GM12874 (cell line): ENCODE data around the gene PLCL1.

Experiments
- TF ChIP-seq, protein P1 (sequence below): IDR thresholded peaks from 2 replicates; pipeline ENCODE4 v1.5.1; 2011; ENCODE audit warnings: low read depth, mild to moderate bottlenecking, control low read depth, low read length, moderate library complexity; ENCODE audit not compliant: insufficient read depth

Gene PLCL1

DNA sequence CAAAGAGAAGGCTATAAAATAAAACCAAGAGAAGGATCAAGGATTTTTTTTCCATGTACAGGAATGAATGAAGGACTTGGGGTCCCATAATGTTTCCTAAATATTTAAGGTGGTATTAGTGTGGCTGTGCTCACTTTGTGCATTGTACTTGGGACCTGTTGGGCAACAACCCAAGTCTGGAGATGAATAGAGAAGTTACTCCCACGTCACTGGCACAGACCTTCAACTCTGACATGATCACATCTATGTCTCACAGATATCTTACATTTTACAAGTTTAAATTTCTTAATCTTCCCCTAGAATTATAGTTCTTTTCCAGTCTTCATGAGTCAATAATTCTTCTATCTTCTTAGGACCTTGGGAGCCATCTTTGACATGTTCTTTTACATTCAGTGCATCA is 133.4 kb downstream of the PLCL1 start:
- TF ChIP-seq, protein P1, sequence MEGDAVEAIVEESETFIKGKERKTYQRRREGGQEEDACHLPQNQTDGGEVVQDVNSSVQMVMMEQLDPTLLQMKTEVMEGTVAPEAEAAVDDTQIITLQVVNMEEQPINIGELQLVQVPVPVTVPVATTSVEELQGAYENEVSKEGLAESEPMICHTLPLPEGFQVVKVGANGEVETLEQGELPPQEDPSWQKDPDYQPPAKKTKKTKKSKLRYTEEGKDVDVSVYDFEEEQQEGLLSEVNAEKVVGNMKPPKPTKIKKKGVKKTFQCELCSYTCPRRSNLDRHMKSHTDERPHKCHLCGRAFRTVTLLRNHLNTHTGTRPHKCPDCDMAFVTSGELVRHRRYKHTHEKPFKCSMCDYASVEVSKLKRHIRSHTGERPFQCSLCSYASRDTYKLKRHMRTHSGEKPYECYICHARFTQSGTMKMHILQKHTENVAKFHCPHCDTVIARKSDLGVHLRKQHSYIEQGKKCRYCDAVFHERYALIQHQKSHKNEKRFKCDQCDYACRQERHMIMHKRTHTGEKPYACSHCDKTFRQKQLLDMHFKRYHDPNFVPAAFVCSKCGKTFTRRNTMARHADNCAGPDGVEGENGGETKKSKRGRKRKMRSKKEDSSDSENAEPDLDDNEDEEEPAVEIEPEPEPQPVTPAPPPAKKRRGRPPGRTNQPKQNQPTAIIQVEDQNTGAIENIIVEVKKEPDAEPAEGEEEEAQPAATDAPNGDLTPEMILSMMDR: no peak

DNA sequence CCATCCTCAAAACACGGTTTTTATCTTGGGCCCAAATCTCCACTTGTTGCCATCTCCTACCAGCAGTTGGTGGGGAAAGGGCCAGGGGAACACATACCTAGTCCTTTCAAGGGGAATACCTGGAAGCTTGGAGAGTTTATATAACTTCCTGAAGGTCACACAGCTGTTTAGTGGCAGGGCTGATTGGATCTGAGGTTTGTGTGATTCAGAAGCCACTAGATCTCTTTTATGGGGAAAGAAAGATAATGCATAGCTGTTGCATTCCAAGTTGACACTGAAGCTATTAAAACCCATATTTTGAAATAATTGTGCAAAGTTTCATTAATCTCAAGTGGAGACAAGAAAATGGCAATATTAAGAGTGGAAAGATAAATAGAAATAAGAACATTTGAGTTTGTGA is 134.2 kb downstream of the PLCL1 start:
- TF ChIP-seq, protein P1: no peak

DNA sequence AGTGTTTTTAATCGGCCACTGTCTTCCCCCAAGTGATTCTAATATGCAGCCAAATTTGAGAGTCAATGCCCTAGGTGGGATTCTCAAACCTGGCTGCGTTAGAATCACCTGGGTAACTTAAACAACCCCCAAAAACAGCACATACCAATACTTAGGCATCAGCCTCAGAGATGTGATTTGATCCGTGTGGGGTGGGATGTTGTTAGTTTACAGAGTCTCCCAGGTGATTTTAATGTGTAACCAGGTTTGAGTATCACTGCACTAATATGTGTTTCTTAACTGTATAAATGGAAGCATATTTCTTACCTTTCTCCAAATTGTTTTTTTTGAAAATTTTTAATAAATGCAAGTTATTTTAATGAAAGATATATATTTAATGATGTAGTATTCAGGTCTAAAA is 135.4 kb downstream of the PLCL1 start:
- TF ChIP-seq, protein P1: no peak

DNA sequence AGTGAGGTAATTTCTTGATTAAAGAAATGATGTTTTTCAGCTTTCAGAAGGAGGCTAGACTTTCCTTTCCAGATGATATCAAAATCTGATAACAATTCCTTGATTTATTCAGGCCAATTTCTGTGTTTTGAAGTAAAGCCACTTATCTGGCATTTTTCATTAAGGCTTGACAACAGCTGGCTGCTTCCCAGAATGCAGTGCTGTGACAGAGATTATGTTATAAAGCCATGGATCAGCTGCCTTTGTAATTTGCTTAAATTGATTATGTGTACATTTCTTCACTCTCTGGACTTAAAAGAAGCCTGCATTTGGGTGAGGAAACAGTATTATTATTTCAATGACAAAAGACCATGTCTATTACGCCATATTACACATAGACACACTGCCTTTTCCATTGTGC is 136.0 kb downstream of the PLCL1 start:
- TF ChIP-seq, protein P1: no peak

DNA sequence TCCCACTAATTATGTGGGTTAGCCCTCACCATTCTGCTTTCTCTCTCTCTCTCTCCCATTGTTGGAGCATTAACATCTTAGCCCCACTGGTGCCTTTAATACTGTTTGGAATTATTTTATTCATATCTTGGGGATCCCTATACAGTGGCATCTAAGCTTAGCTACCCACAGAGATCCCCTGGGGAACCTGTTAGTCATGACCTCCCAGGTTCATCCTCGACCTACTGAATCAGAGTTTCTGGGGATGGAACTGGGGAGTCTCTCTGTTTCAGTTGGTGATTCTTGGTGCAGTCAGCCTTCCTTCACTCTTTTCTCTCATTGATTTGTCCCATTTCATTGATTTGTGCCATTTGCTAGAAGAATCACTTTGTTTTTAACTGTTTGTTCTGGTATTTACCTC is 137.3 kb downstream of the PLCL1 start:
- TF ChIP-seq, protein P1: no peak

DNA sequence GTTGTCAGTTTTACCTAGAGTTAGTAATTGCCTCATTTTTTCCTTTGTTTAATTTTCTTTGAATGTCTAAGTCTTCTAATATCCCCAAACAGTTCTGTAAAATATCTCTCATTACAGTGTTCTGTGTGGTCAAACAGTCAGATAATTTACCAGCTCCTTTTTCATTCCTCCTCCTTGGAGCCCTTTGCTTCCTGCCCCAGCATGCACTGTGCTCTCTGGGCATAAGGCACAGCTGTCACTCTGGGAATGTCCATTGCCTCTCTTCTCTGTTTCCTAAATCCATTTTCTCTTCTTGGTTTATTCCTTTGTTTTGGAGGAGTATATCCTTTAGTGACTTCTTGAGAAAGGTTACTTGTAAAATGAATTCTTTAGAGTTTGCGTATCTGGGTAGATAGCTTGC is 139.3 kb downstream of the PLCL1 start:
- TF ChIP-seq, protein P1: no peak

DNA sequence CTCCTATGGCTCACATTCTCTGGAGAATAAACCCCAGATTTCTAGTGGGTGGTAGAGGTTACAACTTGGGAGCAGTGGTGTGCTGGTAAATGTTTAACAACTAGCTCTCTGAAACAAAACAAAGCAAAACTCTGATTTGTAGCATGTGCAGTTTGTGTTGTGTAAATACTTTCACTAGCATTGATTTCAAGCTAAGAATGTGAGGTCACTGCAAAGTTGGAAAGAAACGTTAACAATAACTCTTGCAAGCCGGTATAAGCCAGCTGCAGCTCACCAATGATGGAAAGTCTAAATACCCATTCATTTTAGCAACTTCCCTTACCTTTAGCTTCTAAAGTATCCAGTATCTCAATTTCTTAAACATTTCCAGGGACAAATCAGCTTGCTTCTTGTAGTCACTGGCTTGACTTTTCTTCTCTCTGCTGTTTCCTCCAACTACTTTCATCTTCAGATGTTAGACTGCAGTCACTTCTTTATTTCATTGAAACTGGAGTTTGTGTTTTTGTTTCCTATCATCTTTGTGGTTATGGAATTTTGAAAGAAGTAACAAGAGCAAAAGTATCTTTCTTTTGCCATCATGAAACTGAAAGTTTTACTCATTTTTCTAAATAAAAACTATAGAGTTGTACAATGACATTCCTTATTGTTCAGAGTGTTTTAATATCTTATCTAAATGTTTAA is 140.2 kb downstream of the PLCL1 start:
- TF ChIP-seq, protein P1: no peak
